GM12872 (cell line): Measurements from ENCODE around the gene CACNG6.

Experiments
- TF ChIP-seq, protein P1 (sequence below): IDR thresholded peaks from 3 replicates; pipeline ENCODE4 v1.5.1; 2011; ENCODE audit warnings: low read depth, mild to moderate bottlenecking, low read length, moderate library complexity; ENCODE audit not compliant: insufficient read depth

Gene CACNG6

GRCh38 chr19:54023191-54023590, 31.8 kb downstream of the CACNG6 start:
- TF ChIP-seq, protein P1, sequence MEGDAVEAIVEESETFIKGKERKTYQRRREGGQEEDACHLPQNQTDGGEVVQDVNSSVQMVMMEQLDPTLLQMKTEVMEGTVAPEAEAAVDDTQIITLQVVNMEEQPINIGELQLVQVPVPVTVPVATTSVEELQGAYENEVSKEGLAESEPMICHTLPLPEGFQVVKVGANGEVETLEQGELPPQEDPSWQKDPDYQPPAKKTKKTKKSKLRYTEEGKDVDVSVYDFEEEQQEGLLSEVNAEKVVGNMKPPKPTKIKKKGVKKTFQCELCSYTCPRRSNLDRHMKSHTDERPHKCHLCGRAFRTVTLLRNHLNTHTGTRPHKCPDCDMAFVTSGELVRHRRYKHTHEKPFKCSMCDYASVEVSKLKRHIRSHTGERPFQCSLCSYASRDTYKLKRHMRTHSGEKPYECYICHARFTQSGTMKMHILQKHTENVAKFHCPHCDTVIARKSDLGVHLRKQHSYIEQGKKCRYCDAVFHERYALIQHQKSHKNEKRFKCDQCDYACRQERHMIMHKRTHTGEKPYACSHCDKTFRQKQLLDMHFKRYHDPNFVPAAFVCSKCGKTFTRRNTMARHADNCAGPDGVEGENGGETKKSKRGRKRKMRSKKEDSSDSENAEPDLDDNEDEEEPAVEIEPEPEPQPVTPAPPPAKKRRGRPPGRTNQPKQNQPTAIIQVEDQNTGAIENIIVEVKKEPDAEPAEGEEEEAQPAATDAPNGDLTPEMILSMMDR = no peak

- TF ChIP-seq, protein P1 = no peak
These were observed 33.2 kb downstream of the CACNG6 start for GRCh38 chr19:54024660-54025059.

GRCh38 chr19:54026656-54027055, 35.2 kb downstream of the CACNG6 start:
- TF ChIP-seq, protein P1 = no peak

GRCh38 chr19:54029301-54029700, 37.9 kb downstream of the CACNG6 start:
- TF ChIP-seq, protein P1 = no peak

DNA sequence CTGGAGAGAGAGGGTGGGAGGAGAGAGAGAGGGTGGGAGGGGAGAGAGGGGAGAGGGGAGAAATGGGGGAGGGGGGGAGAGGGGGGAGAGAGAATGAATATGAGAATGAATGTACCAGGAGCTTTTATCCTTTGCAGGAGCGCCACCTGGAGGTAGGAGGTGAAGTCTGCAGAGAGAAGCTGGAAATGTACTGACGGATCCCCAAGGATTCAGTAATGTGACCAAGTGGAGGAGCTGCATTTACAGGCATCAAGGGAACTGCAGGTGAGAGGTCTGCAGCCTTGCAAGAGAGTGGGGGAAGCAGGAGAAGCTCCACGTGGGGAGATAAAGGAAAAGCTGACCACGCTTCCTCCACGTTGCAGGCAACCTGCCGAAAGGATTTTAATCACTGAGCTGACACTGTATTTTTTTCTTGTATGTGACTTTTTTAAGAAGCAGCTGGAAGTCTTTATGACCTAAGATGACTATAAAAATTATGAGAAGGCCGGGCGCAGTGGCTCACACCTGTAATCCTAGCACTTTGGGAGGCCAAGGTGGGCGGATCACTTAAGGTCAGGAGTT, 38.6 kb downstream of the CACNG6 start:
- TF ChIP-seq, protein P1 = peak; percentile 44; the same call in 2 of the 3 replicates

- TF ChIP-seq, protein P1 = no peak
These were observed 39.6 kb downstream of the CACNG6 start for GRCh38 chr19:54030895-54031586.

GRCh38 chr19:54035215-54036178, 44.1 kb downstream of the CACNG6 start:
- TF ChIP-seq, protein P1 = no peak
